Lower leg skin (tissue), 3 donors: ENCODE measurements around the gene MED10.

Source experiments
- CTCF ChIP-seq, 3 donors: fragments of 450-650 bp; IDR thresholded peaks; one replicate each; pipeline ENCODE4 v1.5.1; 2016; ENCODE audit warnings: antibody characterized with exemption in 3 of 3, mild to moderate bottlenecking in 3 of 3, moderate library complexity in 2 of 3
- POLR2A ChIP-seq, 2 donors: fragments of 450-650 bp; IDR thresholded peaks; one replicate each; pipeline ENCODE4 v1.6.1; 2016 to 2017; ENCODE audit warnings: antibody characterized with exemption in 2 of 2, mild to moderate bottlenecking in 1 of 2, moderate library complexity in 1 of 2

DNA sequence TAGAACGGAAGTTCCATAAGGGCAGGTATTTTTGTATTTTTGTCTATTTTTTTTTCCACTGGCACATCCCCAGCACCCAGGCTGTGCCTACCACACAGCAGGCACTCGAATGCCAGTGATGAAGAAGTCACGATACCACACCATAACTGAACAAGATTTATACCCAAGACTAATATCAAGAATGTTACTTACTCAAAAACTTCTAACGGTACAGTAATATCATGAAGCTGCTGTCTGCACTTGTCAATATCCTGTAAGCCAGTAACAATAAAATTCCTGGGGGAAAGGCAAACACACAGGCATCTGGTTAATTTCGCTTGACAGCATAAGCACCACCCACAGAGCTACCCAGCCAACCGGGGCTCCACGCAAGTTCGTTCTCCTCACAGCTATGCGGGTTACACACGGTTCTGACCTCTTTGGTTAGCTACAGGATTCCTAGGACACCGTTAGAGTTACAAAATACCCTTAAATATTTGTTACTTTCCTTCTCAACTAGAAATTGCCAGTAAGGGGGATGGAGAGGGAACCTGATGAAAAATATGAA lies 1.3 kb downstream of the MED10 start:
- TF ChIP-seq CTCF (IDR thresholded peaks at IDR 0.05) (no peak), POLR2A (IDR thresholded peaks at IDR 0.05) (no peak)
